ENCODE data around the gene NEDD8.

The NEDD8 gene

GRCh38 chr14:24277071-24277470 is 44.9 kb upstream of the NEDD8 start:
- Histone ChIP-seq H4K20me1 (ENCODE audit: insufficient read depth, low read length) (no peaks in the 10 kb centered on the region), H3K9me2 (ENCODE audit: low read depth, low read length) (no peaks in the 10 kb centered on the region), H3K79me2 (ENCODE audit: insufficient read depth, low read length) (no peaks in the 10 kb centered on the region), H3K4me1 (ENCODE audit: insufficient read depth, low read length, severe bottlenecking) (peaks cover 45% of the 10 kb centered on the region), H3K4me3 (ENCODE audit: low read depth, low read length, poor library complexity, severe bottlenecking) (no peak overlapping the region), H3F3A (ENCODE audit: insufficient read depth, low read length) (no peaks in the 10 kb centered on the region), H3K9me3 (ENCODE audit: low read length) (no peaks in the 10 kb centered on the region), H3K9ac (ENCODE audit: low read length) (no peak overlapping the region), H3K4me2 (ENCODE audit: low read length) (no peak overlapping the region), H3K27me3 (ENCODE audit: insufficient read depth, low read length) (no peaks in the 10 kb centered on the region), H3K27ac (ENCODE audit: low read depth, low read length, poor library complexity, severe bottlenecking) (no peak overlapping the region), H3K36me3 (ENCODE audit: insufficient read depth, low read length) (no peaks in the 10 kb centered on the region), H2AFZ (ENCODE audit: low read length) (no peak overlapping the region)
- no peak for TF ChIP-seq CTCF (IDR thresholded peaks at IDR 0.05; ENCODE audit: low read length)
- no peak for TF ChIP-seq EZH2 (IDR thresholded peaks at IDR 0.05; ENCODE audit: borderline replicate concordance, low read length)

GRCh38 chr14:24274101-24274543 is 42.0 kb upstream of the NEDD8 start:
- Histone ChIP-seq H3K9me3 (ENCODE audit: low read length) (no peaks in the 10 kb centered on the region), H3K27ac (ENCODE audit: low read depth, low read length, poor library complexity, severe bottlenecking) (peak overlapping the region; percentile 58), H3K27me3 (ENCODE audit: insufficient read depth, low read length) (no peaks in the 10 kb centered on the region), H3K9me2 (ENCODE audit: low read depth, low read length) (no peaks in the 10 kb centered on the region), H3K79me2 (ENCODE audit: insufficient read depth, low read length) (no peaks in the 10 kb centered on the region), H3K9ac (ENCODE audit: low read length) (no peak overlapping the region; the same call in 1 of the 2 replicates), H3K4me1 (ENCODE audit: insufficient read depth, low read length, severe bottlenecking) (peaks cover 55% of the 10 kb centered on the region), H4K20me1 (ENCODE audit: insufficient read depth, low read length) (no peaks in the 10 kb centered on the region), H3K36me3 (ENCODE audit: insufficient read depth, low read length) (no peaks in the 10 kb centered on the region), H3F3A (ENCODE audit: insufficient read depth, low read length) (no peaks in the 10 kb centered on the region), H3K4me3 (ENCODE audit: low read depth, low read length, poor library complexity, severe bottlenecking) (no peak overlapping the region), H3K4me2 (ENCODE audit: low read length) (no peak overlapping the region; the same call in 1 of the 2 replicates), H2AFZ (ENCODE audit: low read length) (no peak overlapping the region)
- TF ChIP-seq EZH2 (IDR thresholded peaks at IDR 0.05; ENCODE audit: borderline replicate concordance, low read length) (no peak), CTCF (IDR thresholded peaks at IDR 0.05; ENCODE audit: low read length) (no peak)

GRCh38 chr14:24273422-24273998 is 41.3 kb upstream of the NEDD8 start:
- Histone ChIP-seq H2AFZ (ENCODE audit: low read length) (no peak overlapping the region), H3K79me2 (ENCODE audit: insufficient read depth, low read length) (no peaks in the 10 kb centered on the region), H3K27me3 (ENCODE audit: insufficient read depth, low read length) (no peaks in the 10 kb centered on the region), H3K9me2 (ENCODE audit: low read depth, low read length) (no peaks in the 10 kb centered on the region), H3K9me3 (ENCODE audit: low read length) (no peaks in the 10 kb centered on the region), H4K20me1 (ENCODE audit: insufficient read depth, low read length) (no peaks in the 10 kb centered on the region), H3K27ac (ENCODE audit: low read depth, low read length, poor library complexity, severe bottlenecking) (peak overlapping the region; percentile 58), H3K36me3 (ENCODE audit: insufficient read depth, low read length) (no peaks in the 10 kb centered on the region), H3K4me1 (ENCODE audit: insufficient read depth, low read length, severe bottlenecking) (peaks cover 53% of the 10 kb centered on the region), H3K4me2 (ENCODE audit: low read length) (no peak overlapping the region; the same call in 1 of the 2 replicates), H3F3A (ENCODE audit: insufficient read depth, low read length) (no peaks in the 10 kb centered on the region), H3K9ac (ENCODE audit: low read length) (no peak overlapping the region), H3K4me3 (ENCODE audit: low read depth, low read length, poor library complexity, severe bottlenecking) (no peak overlapping the region)
- TF ChIP-seq EZH2 (IDR thresholded peaks at IDR 0.05; ENCODE audit: borderline replicate concordance, low read length) = no peak
- TF ChIP-seq CTCF (IDR thresholded peaks at IDR 0.05; ENCODE audit: low read length) = peak; percentile 20; the same call in 1 of the 2 replicates
